SK-N-MC (cell line): ENCODE data around the gene ATP1A2.

ENCODE experiments used
- EZH2 ChIP-seq: fragments of 200-600 bp; sonication (generic); IDR thresholded peaks from one replicate; pipeline ENCODE4 v1.6.1; 2017; ENCODE audit warnings: antibody characterized with exemption
- FOXP2 ChIP-seq: optimal IDR thresholded peaks from 2 replicates; pipeline ENCODE3; 2011; ENCODE audit warnings: mild to moderate bottlenecking, moderate library complexity; ENCODE audit not compliant: insufficient read depth; ENCODE audit errors: extremely low read length, control extremely low read depth
- POLR2AphosphoS5 ChIP-seq: IDR thresholded peaks from 2 replicates; pipeline ENCODE4 v1.6.1; 2012; ENCODE audit warnings: mild to moderate bottlenecking, low read depth, low read length, borderline replicate concordance

DNA sequence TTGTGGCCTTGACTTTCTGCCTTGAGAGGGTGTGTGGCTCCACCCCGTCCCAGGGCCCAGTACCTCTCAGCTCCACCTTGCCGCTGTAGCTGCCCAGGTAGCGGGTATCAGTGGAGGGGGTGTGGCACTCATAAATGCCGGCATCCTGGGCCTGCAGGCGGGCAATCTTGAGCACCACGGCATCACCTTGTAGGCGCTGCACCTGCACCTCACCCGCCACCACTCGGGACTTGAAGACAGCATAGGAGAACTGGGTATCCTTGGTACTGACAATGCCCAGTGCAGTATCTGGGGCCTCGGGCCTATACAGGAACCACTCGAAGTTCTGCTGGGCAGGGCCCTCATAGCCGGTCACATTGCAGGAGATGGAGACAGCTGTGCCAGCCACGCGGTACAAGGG is 20.8 kb upstream of the ATP1A2 start:
- TF ChIP-seq EZH2 (no peak), FOXP2 (no peak), POLR2AphosphoS5 (no peak)
